ENCODE measurements around the gene ZNF732. TPM values are rescaled to one million over a fixed set of nuclear protein-coding genes. Genes with fewer than 3 reads are reported as not detected.

Gene ZNF732
- total RNA-seq, 4 donors from 2014 or later: 0.16 TPM; not detected in 3

DNA sequence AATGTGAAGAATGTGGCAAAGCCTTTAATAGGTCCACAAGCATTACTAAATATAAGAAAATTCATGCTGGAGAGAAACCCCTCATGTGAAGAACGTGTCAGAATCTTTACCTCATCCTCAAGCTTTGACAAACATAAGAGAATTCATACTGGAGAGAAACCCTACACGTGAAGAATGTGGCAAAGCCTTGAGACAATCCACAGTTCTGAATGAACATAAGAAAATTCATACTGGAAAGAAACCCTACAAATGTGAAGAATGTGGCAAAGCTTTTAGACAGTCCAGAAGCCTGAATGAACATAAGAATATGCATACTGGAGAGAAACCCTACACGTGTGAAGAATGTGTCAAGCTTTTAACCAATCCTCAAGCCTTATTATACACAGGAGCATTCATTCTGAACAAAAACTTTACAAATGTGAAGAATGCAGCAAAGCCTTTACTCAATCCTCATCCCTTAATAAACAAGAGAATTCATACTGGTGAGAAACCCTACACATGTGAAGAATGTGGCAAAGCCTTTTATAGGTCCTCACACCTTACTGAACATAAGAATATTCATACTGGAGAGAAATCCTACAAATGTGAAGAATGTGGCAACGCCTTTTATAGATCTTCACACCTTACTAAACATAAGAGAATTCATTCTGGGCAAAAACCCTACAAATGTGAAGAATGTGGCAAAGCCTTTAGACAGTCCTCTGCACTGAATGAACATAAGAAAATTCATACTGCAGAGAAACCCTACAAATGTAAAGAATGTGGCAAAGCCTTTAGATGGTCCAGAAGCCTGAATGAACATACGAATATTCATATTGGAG, 51.1 kb downstream of the ZNF732 start:
- Histone ChIP-seq H3K36me3 (peaks cover 0 to 12% (median 0%) of the 10 kb centered on the region in 4 donors), H3K27ac (no peak overlapping the region), H3K9me3 (peaks cover 69 to 86% of the 10 kb centered on the region in 2 donors), H3K4me3 (no peak overlapping the region), H3K27me3 (no peaks in the 10 kb centered on the region), H3K4me1 (no peaks in the 10 kb centered on the region)
- WGBS, 2 donors (ENCODE audit: low coverage in 1 of 2): 69 to 73% methylated on average over 5 of the region's 5 CpGs
- intact Hi-C loops (cut with DNase I; ENCODE audit: low total_unique reads): no loop called here
- in situ Hi-C loops (cut with MboI; ENCODE audit: low pct_ligation_motif_present in 1 of 4, low pct_unique_long_range_greater_than_20kb in 1 of 4, low sequenced_read_pairs in 3 of 4): no loop called here
- DNase-seq: no peak
- TF ChIP-seq, protein P1, sequence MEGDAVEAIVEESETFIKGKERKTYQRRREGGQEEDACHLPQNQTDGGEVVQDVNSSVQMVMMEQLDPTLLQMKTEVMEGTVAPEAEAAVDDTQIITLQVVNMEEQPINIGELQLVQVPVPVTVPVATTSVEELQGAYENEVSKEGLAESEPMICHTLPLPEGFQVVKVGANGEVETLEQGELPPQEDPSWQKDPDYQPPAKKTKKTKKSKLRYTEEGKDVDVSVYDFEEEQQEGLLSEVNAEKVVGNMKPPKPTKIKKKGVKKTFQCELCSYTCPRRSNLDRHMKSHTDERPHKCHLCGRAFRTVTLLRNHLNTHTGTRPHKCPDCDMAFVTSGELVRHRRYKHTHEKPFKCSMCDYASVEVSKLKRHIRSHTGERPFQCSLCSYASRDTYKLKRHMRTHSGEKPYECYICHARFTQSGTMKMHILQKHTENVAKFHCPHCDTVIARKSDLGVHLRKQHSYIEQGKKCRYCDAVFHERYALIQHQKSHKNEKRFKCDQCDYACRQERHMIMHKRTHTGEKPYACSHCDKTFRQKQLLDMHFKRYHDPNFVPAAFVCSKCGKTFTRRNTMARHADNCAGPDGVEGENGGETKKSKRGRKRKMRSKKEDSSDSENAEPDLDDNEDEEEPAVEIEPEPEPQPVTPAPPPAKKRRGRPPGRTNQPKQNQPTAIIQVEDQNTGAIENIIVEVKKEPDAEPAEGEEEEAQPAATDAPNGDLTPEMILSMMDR (IDR thresholded peaks at IDR 0.05): no peak
- TF ChIP-seq EP300 (IDR thresholded peaks at IDR 0.05; ENCODE audit: low read depth): no peak

DNA sequence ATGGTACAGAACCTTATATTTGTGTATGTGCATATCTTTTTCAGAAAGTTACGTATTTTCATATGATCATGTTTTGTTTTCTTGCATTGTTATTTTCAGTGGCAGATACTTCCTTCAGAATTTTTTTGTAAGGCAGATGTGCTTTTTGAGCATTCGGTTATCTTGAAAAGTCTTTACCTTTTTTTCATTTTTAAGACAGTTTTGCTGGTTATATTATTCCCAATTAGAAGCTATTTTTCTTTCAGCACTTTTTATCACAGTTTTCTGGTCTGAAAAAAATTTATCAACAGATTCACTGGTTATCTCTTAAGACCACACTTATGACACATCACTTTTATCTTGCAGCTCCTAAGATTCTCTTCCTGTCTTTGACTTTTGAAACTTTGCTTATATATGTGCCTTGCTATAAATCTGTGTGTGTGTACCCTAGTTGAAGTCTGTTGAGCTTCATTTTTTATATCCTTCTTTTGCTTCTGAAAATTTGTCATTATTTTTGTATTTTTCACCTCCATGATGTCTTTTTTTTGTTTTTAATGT, 53.1 kb downstream of the ZNF732 start:
- Histone ChIP-seq H3K9me3 (peaks cover 72 to 78% of the 10 kb centered on the region in 2 donors), H3K4me3 (no peak overlapping the region), H3K27me3 (no peaks in the 10 kb centered on the region), H3K4me1 (no peaks in the 10 kb centered on the region), H3K36me3 (peaks cover 0 to 12% (median 0%) of the 10 kb centered on the region in 4 donors), H3K27ac (no peak overlapping the region)
- intact Hi-C loops (cut with DNase I; ENCODE audit: low total_unique reads): no loop called here
- no peak for TF ChIP-seq POLR2A (IDR thresholded peaks at IDR 0.05)
- TF ChIP-seq POLR2AphosphoS5 (IDR thresholded peaks at IDR 0.05): no peak
- no peak for TF ChIP-seq EP300 (IDR thresholded peaks at IDR 0.05; ENCODE audit: low read depth)
- TF ChIP-seq, protein P1 (IDR thresholded peaks at IDR 0.05): no peak
- WGBS, 2 donors (ENCODE audit: low coverage in 1 of 2): 84 to 90% methylated on average over 2 of the region's 2 CpGs
- no peak for DNase-seq
- in situ Hi-C loops (cut with MboI; ENCODE audit: low pct_ligation_motif_present in 1 of 4, low pct_unique_long_range_greater_than_20kb in 1 of 4, low sequenced_read_pairs in 3 of 4): no loop called here

DNA sequence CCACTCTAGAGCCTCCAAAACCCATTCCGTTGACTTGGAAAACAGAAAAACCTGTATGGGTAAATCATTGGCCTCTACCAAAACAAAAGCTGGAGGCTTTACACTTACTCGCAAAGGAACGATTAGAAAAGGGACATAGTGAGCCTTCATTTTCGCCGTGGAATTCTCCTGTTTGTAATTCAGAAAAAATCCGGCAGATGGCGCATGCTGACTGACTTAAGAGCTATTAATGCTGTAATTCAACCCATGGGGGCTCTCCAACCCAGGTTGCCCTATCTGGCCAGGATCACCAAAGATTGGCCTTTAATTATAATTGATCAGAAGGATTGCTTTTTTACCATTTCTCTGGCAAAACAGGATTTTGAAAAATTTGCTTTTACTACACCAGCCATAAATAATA, 60.8 kb downstream of the ZNF732 start:
- DNase-seq: peak; percentile 44
- TF ChIP-seq, protein P1 (IDR thresholded peaks at IDR 0.05): peak; percentile 62 to 76 (median 72)
- TF ChIP-seq EP300 (IDR thresholded peaks at IDR 0.05; ENCODE audit: low read depth): no peak
- H3K27ac ChIP-seq: no peak overlapping the region
- intact Hi-C loops (cut with DNase I; ENCODE audit: low total_unique reads) (no loop called here), in situ Hi-C loops (cut with MboI; ENCODE audit: low pct_ligation_motif_present in 1 of 4, low pct_unique_long_range_greater_than_20kb in 1 of 4, low sequenced_read_pairs in 3 of 4) (no loop called here)
- no peak overlapping the region for H3K4me3 ChIP-seq
- WGBS, 2 donors (ENCODE audit: low coverage in 1 of 2): 11 to 24% methylated on average over 4 to 7 of the region's 7 CpGs
- H3K9me3 ChIP-seq: peaks cover 10 to 13% of the 10 kb centered on the region in 2 donors
- H3K27me3 ChIP-seq: no peaks in the 10 kb centered on the region
- H3K4me1 ChIP-seq: peaks cover 0 to 8% (median 0%) of the 10 kb centered on the region in 4 donors
- H3K36me3 ChIP-seq: no peaks in the 10 kb centered on the region

DNA sequence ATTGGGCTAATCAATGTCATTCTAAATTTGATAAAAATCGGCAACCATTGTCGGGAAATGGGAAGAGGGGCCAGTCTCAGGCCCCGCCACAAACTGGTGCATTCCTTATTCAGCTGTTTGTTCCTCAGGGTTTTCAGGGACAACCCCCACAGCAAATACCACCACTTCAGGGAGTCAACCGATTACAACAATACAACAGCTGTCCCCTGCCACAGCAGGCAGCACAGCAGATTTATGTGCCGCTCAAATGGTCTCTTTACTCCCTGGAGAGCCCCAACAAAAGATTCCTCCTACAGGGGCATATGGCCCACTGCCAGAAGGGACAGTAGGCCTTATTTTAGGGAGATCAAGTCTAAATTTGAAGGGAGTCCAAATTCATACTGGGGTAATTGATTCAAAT, 61.8 kb downstream of the ZNF732 start:
- Histone ChIP-seq H3K4me1 (peaks cover 0 to 8% (median 0%) of the 10 kb centered on the region in 4 donors), H3K9me3 (peaks cover 7 to 13% of the 10 kb centered on the region in 2 donors), H3K27ac (no peak overlapping the region), H3K36me3 (no peaks in the 10 kb centered on the region), H3K27me3 (no peaks in the 10 kb centered on the region), H3K4me3 (no peak overlapping the region)
- in situ Hi-C loops (cut with MboI; ENCODE audit: low pct_ligation_motif_present in 1 of 4, low pct_unique_long_range_greater_than_20kb in 1 of 4, low sequenced_read_pairs in 3 of 4) (no loop called here), intact Hi-C loops (cut with DNase I; ENCODE audit: low total_unique reads) (no loop called here)
- WGBS, 2 donors (ENCODE audit: low coverage in 1 of 2): 79 to 83% methylated on average over 4 to 5 of the region's 5 CpGs
- no peak for TF ChIP-seq EP300 (IDR thresholded peaks at IDR 0.05; ENCODE audit: low read depth)
- TF ChIP-seq, protein P1 (IDR thresholded peaks at IDR 0.05): no peak
- TF ChIP-seq POLR2AphosphoS5 (IDR thresholded peaks at IDR 0.05): no peak
- TF ChIP-seq POLR2A (IDR thresholded peaks at IDR 0.05): no peak
- DNase-seq: no peak

All from transverse colon (tissue), 4 donors.